H9 (cell line): ENCODE data around the gene PARD3. TPM values are rescaled to one million over a fixed set of nuclear protein-coding genes. Genes with fewer than 3 reads are reported as not detected.

ENCODE experiments used
- DNase-seq: peaks from one replicate; pipeline ENCODE4 v3.0.0-alpha.2; 2017
- H2AFZ ChIP-seq: one replicate; pipeline ENCODE4 v1.6.1; 2013; ENCODE audit warnings: mild to moderate bottlenecking, low read length, control low read depth, moderate library complexity
- H2AK5ac ChIP-seq: 2 replicates; pipeline ENCODE4 v1.6.1; 2013; ENCODE audit warnings: low read length, control low read depth, mixed read lengths; ENCODE audit not compliant: insufficient read length
- H2BK120ac ChIP-seq: one replicate; pipeline ENCODE4 v1.6.1; 2013; ENCODE audit warnings: low read depth, mild to moderate bottlenecking, low read length, control low read depth, inconsistent platforms; ENCODE audit not compliant: poor library complexity, severe bottlenecking
- H2BK12ac ChIP-seq: 2 replicates; pipeline ENCODE4 v1.6.1; 2013; ENCODE audit warnings: low read length, control low read depth, mixed read lengths, low read depth; ENCODE audit not compliant: insufficient read length
- H2BK15ac ChIP-seq: 2 replicates; pipeline ENCODE4 v1.6.1; 2013; ENCODE audit warnings: low read depth, low read length, control low read depth
- H2BK20ac ChIP-seq: one replicate; pipeline ENCODE4 v1.6.1; 2013; ENCODE audit warnings: low read depth, mild to moderate bottlenecking, low read length, control low read depth, inconsistent platforms; ENCODE audit not compliant: poor library complexity, severe bottlenecking
- H2BK5ac ChIP-seq: 2 replicates; pipeline ENCODE4 v1.6.1; 2013; ENCODE audit warnings: low read length, control low read depth, mixed read lengths; ENCODE audit not compliant: insufficient read length
- H3K14ac ChIP-seq: 2 replicates; pipeline ENCODE4 v1.6.1; 2013; ENCODE audit warnings: low read length, control low read depth; ENCODE audit not compliant: insufficient read depth
- H3K18ac ChIP-seq: 2 replicates; pipeline ENCODE4 v1.6.1; 2013; ENCODE audit warnings: low read depth, mild to moderate bottlenecking, mixed read lengths, low read length, control low read depth; ENCODE audit not compliant: insufficient read length
- H3K23ac ChIP-seq: 2 replicates; pipeline ENCODE4 v1.6.1; 2013; ENCODE audit warnings: low read length, control low read depth, mixed read lengths, low read depth; ENCODE audit not compliant: insufficient read length
- H3K23me2 ChIP-seq: 2 replicates; pipeline ENCODE4 v1.6.1; 2013; ENCODE audit warnings: low read depth, mild to moderate bottlenecking, mixed read lengths, low read length, control low read depth; ENCODE audit not compliant: insufficient read length, poor library complexity, severe bottlenecking
- H3K27ac ChIP-seq: 2 replicates; pipeline ENCODE4 v1.5.1; 2013; ENCODE audit warnings: low read length, control low read depth, mixed read lengths, low read depth; ENCODE audit not compliant: insufficient read length
- H3K27me3 ChIP-seq: 2 replicates; pipeline ENCODE4 v1.6.1; 2013; ENCODE audit warnings: low read length, control low read depth, inconsistent platforms; ENCODE audit not compliant: insufficient read depth
- H3K4ac ChIP-seq: 2 replicates; pipeline ENCODE4 v1.6.1; 2013; ENCODE audit warnings: low read depth, mild to moderate bottlenecking, control low read depth, inconsistent platforms, low read length, moderate library complexity
- H3K4me1 ChIP-seq: 2 replicates; pipeline ENCODE4 v1.6.1; 2013; ENCODE audit warnings: low read length, control low read depth, inconsistent platforms; ENCODE audit not compliant: insufficient read depth
- H3K4me2 ChIP-seq: 2 replicates; pipeline ENCODE4 v1.6.1; 2013; ENCODE audit warnings: low read length, control low read depth, mixed read lengths; ENCODE audit not compliant: insufficient read length, insufficient read depth
- H3K56ac ChIP-seq: 2 replicates; pipeline ENCODE4 v1.6.1; 2013; ENCODE audit warnings: low read depth, mild to moderate bottlenecking, mixed read lengths, low read length, control low read depth; ENCODE audit not compliant: insufficient read length
- H3K79me1 ChIP-seq: 2 replicates; pipeline ENCODE4 v1.6.1; 2013; ENCODE audit warnings: low read depth, mild to moderate bottlenecking, moderate library complexity, low read length, control low read depth, inconsistent platforms; ENCODE audit not compliant: insufficient read depth, poor library complexity, severe bottlenecking
- H3K79me2 ChIP-seq: 2 replicates; pipeline ENCODE4 v1.6.1; 2013; ENCODE audit warnings: low read length, control low read depth, inconsistent platforms; ENCODE audit not compliant: insufficient read depth
- H3K9ac ChIP-seq: 2 replicates; pipeline ENCODE4 v1.6.1; 2013; ENCODE audit warnings: low read length, control low read depth, mixed read lengths; ENCODE audit not compliant: insufficient read length; ENCODE audit errors: extremely low read depth
- H3K9me3 ChIP-seq: one replicate; pipeline ENCODE4 v1.6.1; 2013; ENCODE audit warnings: low read depth, low read length, inconsistent platforms; ENCODE audit not compliant: control insufficient read depth
- H3T11ph ChIP-seq: one replicate; pipeline ENCODE4 v1.6.1; 2013; ENCODE audit warnings: mild to moderate bottlenecking, low read length, control low read depth, inconsistent platforms
- H4K20me1 ChIP-seq: one replicate; pipeline ENCODE4 v1.6.1; 2013; ENCODE audit not compliant: control insufficient read depth, insufficient read length, insufficient read depth
- H4K5ac ChIP-seq: 2 replicates; pipeline ENCODE4 v1.6.1; 2013; ENCODE audit warnings: low read depth, mild to moderate bottlenecking, mixed read lengths, low read length, control low read depth; ENCODE audit not compliant: insufficient read length
- H4K8ac ChIP-seq: replicated peaks from 2 replicates; pipeline ENCODE4 v1.6.1; 2013; ENCODE audit warnings: low read length, control low read depth, mixed read lengths, low read depth; ENCODE audit not compliant: insufficient read length
- H4K91ac ChIP-seq: 2 replicates; pipeline ENCODE4 v1.6.1; 2013; ENCODE audit warnings: low read depth, mild to moderate bottlenecking, moderate library complexity, mixed read lengths, low read length, control low read depth; ENCODE audit not compliant: insufficient read length
- H3K27ac Mint-ChIP-seq, 3 experiments: 2 replicates in 2 of 3; 3 replicates in 1 of 3; pipeline ENCODE4 v1.8.0; 2020 to 2021; ENCODE audit warnings: mixed read lengths in 3 of 3, mild to moderate bottlenecking in 1 of 3, moderate library complexity in 1 of 3
- H3K27me3 Mint-ChIP-seq: 2 replicates; pipeline ENCODE4 v1.8.0; 2021; ENCODE audit warnings: low read depth, mild to moderate bottlenecking, moderate library complexity, mixed read lengths
- H3K36me3 Mint-ChIP-seq, 3 experiments: 2 replicates in 2 of 3; 3 replicates in 1 of 3; pipeline ENCODE4 v1.8.0; 2020 to 2021; ENCODE audit warnings: low read depth in 3 of 3, mixed read lengths in 3 of 3; ENCODE audit not compliant: insufficient read depth in 1 of 3
- H3K4me1 Mint-ChIP-seq, 2 experiments: 2 replicates each; pipeline ENCODE4 v1.8.0; 2020; ENCODE audit warnings: mixed read lengths in 2 of 2
- H3K4me3 Mint-ChIP-seq, 2 experiments: 2 replicates in 1 of 2; 3 replicates in 1 of 2; pipeline ENCODE4 v1.8.0; 2020 to 2021; ENCODE audit warnings: mild to moderate bottlenecking in 2 of 2, mixed read lengths in 2 of 2, moderate library complexity in 1 of 2
- H3K9me3 Mint-ChIP-seq, 2 experiments: 2 replicates in 1 of 2; 3 replicates in 1 of 2; pipeline ENCODE4 v1.8.0; 2020; ENCODE audit warnings: mild to moderate bottlenecking in 2 of 2, mixed read lengths in 2 of 2, moderate library complexity in 1 of 2
- WGBS: extraction: QIAGEN DNeasy Blood & Tissue Kit; methylation state at CpG from one replicate; pipeline ENCODE4 v1.1.7; 2013; ENCODE audit warnings: missing lambda C conversion rate, low lambda C conversion rate, mixed read lengths; ENCODE audit not compliant: insufficient read length; ENCODE audit errors: extremely low coverage; 5-methylcytosine and 5-hydroxymethylcytosine counted together
- total RNA-seq: library from RNA; stranded (reverse); gene quantifications from 2 replicates; pipeline ENCODE4 v1.2.1, GENCODE V29; 2021
- TF ChIP-seq, protein P1 (sequence below): fragments of 200-600 bp; sonication (generic); conservative IDR thresholded peaks from 3 replicates; pipeline ENCODE4 v1.8.0; 2021; ENCODE audit warnings: antibody characterized with exemption, mild to moderate bottlenecking

PARD3 gene
- total RNA-seq, 1 experiment from 2014 or later: 44.7 TPM

DNA sequence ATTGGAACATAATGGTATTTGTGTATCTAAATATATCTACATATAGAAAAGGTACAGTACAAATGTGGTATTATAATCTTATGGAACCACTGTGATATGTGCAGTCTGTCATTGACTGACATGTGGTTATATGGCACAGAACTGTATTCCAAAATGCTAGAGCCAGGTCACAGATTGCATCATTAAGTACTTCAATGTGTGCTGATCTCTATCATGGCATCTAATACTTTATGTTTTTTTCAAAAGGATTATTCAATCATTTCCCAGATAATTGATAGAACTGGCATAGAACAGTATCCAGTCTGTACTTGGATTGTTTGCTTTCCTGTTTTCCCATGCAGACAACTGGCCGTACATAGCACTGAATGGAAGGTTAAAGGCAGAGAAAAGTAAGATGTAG, 662.7 kb downstream of the PARD3 start:
- H2AFZ ChIP-seq: no peak overlapping the region
- H3K4me3 Mint-ChIP-seq: no peak overlapping the region
- no peaks in the 10 kb centered on the region for H3K23me2 ChIP-seq
- H3K79me2 ChIP-seq: no peaks in the 10 kb centered on the region
- no peaks in the 10 kb centered on the region for H3K27me3 ChIP-seq
- no peak overlapping the region for H4K5ac ChIP-seq
- no peak overlapping the region for H3K23ac ChIP-seq
- no peak overlapping the region for H2BK20ac ChIP-seq
- no peak overlapping the region for H3K18ac ChIP-seq
- peaks cover 3% of the 10 kb centered on the region; the same call in 1 of the 2 replicates for H3K4me1 ChIP-seq
- H4K20me1 ChIP-seq: no peaks in the 10 kb centered on the region
- no peaks in the 10 kb centered on the region for H3K9me3 Mint-ChIP-seq
- H3T11ph ChIP-seq: no peak overlapping the region
- H2BK12ac ChIP-seq: no peak overlapping the region
- no peak overlapping the region for H3K27ac ChIP-seq
- no peak overlapping the region for H3K14ac ChIP-seq
- no peak overlapping the region for H2AK5ac ChIP-seq
- no peak overlapping the region for H3K9ac ChIP-seq
- H4K8ac ChIP-seq: no peak overlapping the region
- TF ChIP-seq, protein P1, sequence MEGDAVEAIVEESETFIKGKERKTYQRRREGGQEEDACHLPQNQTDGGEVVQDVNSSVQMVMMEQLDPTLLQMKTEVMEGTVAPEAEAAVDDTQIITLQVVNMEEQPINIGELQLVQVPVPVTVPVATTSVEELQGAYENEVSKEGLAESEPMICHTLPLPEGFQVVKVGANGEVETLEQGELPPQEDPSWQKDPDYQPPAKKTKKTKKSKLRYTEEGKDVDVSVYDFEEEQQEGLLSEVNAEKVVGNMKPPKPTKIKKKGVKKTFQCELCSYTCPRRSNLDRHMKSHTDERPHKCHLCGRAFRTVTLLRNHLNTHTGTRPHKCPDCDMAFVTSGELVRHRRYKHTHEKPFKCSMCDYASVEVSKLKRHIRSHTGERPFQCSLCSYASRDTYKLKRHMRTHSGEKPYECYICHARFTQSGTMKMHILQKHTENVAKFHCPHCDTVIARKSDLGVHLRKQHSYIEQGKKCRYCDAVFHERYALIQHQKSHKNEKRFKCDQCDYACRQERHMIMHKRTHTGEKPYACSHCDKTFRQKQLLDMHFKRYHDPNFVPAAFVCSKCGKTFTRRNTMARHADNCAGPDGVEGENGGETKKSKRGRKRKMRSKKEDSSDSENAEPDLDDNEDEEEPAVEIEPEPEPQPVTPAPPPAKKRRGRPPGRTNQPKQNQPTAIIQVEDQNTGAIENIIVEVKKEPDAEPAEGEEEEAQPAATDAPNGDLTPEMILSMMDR: no peak
- no peak overlapping the region for H4K91ac ChIP-seq
- H3K36me3 Mint-ChIP-seq: no peaks in the 10 kb centered on the region
- no peak overlapping the region for H3K56ac ChIP-seq
- no peak overlapping the region for H2BK120ac ChIP-seq
- H3K4me2 ChIP-seq: no peak overlapping the region
- no peak overlapping the region for H3K27ac Mint-ChIP-seq
- H2BK5ac ChIP-seq: no peak overlapping the region
- DNase-seq: no peak
- peaks cover 7 to 14% of the 10 kb centered on the region in 2 experiments for H3K4me1 Mint-ChIP-seq
- no peaks in the 10 kb centered on the region for H3K9me3 ChIP-seq
- H3K27me3 Mint-ChIP-seq: no peaks in the 10 kb centered on the region
- no peak overlapping the region for H2BK15ac ChIP-seq
- H3K4ac ChIP-seq: no peak overlapping the region
- WGBS: no CpG with 5 or more reads among the region's 1 CpG
- H3K79me1 ChIP-seq: no peaks in the 10 kb centered on the region
